GM18498 (cell line): ENCODE measurements around the gene MRPL54.
"Not testable (repeated sequence)": the region's sequence is repeated elsewhere in the genome, so short reads cannot be mapped to it uniquely, and the experiment has no call there.

ENCODE experiments used
- ATAC-seq: cut with Tn5 transposase; IDR thresholded peaks from one replicate; pipeline ENCODE4 v1.9.1; 2021; ENCODE audit warnings: mild to moderate bottlenecking, moderate library complexity; ENCODE audit not compliant: unreplicated experiment

The MRPL54 gene

DNA sequence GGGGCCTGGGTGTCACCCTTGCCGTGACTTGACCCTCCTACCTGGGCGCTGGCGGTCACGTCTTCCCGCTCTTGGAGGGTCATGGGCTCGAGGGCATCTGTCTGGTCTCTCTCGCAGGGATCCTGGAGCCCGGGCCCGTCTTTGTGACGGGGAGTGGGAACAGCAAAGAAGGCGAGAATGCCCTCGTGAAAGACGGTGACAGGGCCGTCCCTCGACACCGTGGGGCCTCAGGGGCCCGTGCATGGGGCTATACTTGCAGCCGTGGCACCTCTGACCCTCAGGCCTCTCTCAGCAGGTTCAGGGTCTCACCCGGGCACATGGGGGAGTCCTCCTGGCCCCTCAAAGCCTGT is 44.6 kb downstream of the MRPL54 start:
- no peak for ATAC-seq

DNA sequence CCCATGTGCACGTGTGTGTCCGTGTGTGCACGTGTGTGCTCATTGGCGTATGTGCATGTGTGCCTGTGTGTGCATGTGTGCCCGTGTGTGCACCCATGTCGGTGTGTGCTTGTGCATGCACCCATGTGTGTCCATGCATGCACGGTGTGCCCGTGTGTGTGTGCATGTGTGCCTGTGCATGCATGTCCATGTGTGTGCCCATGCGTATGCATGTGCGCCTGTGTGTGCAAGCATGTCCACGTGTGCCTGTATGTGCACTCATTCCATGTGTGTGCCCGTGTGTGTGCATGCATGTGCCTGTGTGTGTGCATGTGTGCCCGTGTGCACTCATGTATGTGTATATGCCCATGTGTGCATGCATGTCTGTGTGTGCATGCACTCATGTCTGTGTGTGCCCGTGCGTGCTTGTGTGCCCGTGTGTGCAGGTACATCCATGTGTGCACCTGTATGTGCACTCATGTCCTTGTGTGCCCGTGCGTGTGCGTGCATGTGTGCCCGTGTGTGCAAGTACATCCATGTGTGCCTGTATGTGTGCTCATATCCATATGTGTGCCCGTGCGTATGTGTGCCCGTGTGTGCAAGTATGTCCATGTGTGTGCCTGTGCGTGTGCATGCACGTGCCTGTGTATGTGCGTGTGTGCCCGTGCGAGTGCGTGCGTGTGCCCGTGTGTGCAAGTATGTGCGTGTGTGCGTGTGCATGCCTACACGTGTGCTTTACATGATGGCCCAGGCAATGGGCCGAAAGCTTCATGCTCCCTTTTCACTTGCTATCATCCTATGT is 45.3 kb downstream of the MRPL54 start:
- ATAC-seq = no peak

DNA sequence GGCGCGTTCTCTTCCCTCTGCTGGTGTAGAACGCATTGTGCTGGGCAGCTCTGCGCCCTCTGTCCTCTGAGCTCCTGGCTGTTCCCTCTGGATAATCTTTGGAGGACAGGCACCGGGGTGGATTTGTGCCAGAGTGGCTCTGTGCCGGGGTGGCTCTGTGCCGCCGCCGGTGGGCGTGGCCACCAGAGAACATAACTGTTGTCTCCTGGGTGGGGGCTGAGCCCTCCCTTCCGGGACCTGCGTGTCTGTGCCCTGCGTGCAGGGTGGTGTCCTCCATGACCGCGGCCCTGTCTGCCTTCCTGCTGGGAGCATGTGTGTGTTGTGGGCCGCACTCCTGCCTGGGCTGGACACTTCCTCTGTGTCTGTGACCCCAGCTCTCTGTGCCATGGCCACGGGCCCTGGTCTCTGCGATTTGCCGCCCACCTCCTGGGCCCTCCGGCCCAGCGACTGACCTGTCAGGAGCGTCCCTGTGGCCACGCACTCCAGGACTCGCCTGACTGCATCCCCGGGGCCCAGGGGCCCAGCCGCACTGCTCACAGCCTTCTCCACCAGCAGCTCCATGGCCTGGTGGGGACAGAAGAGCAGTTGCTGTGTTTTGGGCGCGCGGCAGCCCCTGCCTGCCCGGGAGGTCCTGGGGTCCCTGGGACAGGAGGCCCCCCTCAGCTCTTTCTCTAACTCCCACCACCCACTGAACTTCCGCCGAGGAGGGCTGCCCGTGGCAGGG is 46.1 kb downstream of the MRPL54 start:
- no peak for ATAC-seq

DNA sequence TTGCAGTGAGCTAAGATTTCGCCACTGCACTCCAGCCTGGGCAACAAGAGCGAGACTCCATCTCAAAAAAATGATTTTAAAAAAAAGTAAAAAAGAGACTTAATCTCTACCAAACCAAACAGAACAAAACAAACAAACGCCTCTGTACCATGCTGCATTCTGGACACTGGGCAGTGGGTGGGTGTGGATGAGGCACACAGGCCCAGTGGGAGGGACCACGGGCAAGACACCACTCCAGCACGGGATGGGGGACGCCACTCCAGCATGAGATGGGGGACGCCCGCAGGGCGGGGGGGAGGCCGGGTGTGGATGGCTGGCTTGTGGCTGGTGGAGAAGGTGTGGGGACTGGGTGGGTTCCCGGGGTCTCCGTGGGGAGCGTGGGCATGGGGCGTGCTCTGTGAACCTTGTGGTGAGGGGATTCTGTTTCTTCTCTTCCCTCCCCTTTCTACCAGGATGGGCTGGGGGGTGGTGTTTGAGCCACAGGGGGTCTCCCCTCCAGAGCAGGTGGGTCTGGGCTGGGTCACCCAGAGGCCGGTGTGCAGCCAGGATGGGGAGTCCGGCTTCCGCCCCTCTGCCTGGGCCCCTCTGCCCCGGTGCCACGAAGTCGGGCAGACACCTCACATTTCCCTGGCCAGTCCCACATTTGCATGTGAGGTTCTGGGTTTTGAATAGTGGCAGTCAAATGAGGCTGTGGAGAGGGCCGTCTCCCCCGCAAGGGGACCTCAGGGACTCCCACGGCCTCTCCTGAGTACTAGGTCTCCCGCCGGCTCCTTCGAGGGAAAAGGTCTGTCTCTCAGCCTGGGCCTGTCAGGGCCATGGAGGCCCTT is 47.6 kb downstream of the MRPL54 start:
- no peak for ATAC-seq

DNA sequence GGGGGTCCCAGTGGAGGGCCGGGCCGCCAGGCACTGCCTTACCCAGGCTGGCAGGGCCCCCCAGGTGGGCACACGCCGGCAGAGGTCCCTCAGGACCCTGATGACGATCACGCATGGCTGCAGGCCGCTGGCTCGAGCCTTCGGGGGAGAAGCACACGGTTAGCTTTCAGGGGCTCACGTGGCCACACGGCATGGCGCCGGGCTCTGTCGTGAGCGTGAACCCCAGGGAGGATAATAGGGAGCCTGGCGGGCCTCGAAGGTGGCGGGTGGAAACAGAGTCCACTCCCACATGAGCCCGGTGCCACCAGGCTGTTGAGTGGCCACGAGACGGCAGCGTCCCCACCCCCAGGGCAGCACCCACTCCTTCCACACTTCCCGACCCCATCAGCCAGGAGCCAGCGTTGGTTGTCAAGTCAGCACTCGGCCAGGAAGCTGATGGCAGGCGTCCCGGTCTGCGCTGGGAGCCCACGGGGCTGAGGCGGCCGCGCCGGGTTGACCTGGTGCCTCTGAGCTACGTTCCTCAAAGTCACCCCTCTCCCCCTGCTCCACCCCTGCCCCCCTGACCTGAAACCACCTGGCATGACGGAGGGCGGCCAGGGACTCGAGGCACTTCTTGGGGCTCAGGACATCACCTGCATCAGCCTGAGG is 48.4 kb downstream of the MRPL54 start:
- no peak for ATAC-seq

DNA sequence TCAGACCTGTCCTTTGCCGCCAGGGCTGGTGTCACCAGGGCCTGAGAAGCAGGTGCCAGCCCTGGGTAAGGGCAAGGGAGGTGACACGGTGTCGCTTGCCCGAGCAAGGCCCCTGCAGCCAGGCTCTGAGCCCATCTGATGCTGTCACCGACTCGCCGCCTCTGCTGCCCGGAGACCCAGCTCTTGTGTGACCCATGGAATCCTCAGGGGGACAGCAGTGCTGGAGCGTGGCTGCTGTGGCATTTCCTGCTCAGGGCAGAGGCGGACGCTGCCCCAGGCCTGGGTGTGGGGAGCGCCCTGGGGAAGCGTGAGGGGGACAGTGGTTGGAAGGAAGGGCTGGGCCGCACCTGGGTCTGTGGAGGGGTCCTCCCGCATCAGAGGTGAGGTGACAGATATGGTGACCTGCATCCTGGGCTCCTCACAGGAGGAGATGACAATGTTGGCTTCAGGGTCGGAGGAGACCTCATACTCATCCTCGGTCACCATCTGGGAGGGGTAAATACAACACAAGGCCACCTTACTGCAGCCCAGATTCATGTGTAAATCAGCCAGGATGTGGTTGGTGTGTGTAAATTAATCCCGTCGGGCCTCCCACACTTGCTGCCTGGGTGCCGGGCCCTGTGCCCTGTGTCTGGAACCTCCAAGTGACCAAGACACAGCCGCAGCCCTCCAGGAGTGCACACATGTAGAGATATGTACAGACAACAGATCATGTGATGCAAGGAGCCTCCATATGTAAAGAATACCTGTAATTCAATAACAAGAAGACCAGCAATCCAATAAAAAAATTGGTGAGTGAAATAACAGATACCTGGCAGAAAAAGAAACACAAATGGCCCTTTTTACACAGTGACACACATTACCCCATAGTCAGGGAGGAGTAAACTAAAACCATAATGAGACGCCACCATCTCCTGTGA is 51.3 kb downstream of the MRPL54 start:
- ATAC-seq = no peak

DNA sequence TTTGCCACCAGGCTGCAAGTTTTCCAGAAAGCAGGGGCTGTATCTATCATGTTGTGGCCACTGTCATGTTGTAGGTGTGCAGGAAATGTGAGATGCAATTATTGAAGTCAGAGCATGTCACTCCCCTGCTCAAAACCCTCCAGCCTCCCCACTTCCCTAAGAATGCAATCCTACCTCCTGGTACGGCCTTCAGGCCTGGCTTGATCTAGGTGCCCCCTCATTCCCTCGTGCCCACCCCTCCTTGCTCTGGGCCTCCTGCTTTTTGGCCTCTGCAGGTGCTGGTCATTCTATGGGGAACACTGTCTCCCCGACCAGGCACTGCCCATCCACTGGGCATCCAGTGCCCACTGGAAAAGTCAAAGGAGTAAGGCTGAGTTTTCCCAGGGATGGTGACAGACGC is 52.2 kb downstream of the MRPL54 start:
- no peak for ATAC-seq

DNA sequence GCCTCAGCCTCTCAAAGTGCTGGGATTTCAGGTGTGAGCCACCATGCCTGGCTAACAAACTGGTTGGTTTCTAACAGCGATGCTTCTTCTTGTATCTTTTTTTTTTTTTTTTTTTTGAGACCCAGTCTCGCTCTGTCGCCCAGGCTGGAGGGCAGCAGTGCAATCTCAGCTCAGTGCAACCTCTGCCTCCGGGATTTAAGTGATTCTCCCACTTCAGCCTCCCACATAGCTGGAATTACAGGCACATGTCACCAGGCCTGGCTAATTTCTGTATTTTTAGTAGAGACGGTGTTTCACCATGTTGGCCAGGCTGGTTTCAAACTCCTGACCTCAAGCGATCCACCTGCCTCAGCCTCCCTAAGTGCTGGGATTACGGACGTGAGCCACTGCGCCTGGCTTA is 53.7 kb downstream of the MRPL54 start:
- ATAC-seq = not testable (repeated sequence)

DNA sequence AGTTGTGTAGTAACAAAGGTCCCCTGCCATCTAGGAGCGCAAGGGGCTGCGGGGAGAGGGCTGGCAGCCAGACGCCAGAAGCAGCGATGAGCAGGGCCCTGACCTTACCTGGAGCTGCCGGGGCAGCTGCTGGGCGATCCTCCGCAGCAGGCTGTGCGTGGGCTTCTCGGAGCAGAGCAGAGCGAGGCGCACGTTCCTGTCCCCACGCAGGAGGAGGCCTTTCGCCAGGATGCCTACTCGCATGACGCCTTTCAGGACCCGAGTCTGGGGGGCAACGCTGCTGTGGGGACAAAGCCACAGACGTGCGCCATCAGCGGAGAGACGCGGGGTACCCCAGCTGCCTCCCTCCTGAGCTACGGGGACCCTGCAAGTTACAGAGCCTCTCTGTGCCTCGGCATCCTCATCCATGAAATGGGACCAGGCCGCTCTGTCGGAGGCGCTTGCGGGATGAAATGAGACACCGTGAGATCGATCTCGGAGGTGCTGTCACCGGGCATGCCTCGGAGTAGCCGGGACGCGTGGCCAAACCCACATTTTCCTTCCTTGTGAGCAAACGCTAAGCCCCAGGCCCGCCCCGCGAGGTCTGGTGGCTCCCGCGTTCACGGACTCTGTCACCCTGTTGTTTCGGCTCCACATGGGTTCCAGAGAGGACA is 54.2 kb downstream of the MRPL54 start:
- ATAC-seq = no peak
